ENCODE results near the gene AMBP.

DNA sequence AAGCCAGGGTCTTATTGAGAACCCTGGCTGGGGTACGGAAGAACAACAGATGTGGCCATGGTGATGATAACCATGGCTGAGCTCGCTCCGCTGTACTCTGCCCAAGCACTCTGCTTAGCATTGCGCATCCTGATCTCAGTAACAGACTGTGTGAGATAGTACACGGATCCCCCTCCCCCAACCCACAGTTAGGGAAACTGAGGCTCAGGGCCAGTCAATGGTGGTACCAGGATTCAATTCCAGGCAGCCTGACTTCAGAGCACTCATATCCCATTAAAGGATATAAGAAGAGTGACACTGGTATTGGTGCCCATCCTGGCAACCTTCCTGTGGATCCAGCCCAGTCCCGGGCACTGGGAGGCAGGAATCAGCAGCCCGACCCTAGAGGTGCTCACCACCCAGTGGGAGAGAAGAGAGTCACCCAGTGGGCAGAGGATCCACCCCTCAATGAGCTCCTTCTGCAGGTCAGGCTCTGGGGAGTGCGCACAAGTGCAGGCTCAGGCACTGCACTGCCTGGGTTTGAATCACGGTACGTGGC, 47.4 kb upstream of the AMBP start:
- TF ChIP-seq, protein P1, sequence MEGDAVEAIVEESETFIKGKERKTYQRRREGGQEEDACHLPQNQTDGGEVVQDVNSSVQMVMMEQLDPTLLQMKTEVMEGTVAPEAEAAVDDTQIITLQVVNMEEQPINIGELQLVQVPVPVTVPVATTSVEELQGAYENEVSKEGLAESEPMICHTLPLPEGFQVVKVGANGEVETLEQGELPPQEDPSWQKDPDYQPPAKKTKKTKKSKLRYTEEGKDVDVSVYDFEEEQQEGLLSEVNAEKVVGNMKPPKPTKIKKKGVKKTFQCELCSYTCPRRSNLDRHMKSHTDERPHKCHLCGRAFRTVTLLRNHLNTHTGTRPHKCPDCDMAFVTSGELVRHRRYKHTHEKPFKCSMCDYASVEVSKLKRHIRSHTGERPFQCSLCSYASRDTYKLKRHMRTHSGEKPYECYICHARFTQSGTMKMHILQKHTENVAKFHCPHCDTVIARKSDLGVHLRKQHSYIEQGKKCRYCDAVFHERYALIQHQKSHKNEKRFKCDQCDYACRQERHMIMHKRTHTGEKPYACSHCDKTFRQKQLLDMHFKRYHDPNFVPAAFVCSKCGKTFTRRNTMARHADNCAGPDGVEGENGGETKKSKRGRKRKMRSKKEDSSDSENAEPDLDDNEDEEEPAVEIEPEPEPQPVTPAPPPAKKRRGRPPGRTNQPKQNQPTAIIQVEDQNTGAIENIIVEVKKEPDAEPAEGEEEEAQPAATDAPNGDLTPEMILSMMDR (conservative IDR thresholded peaks at IDR 0.05), result no peak
- no peak for TF ChIP-seq EZH2 (IDR thresholded peaks at IDR 0.05; ENCODE audit: low read depth)

All from PC-9 (cell line).